GM12878 (cell line): ENCODE data around the gene NPW. TPM values are rescaled to one million over a fixed set of nuclear protein-coding genes. Genes with fewer than 3 reads are reported as not detected.

Experiments used
- CBFB ChIP-seq: IDR thresholded peaks from 2 replicates; pipeline ENCODE4 v1.6.1; 2016; ENCODE audit warnings: antibody characterized with exemption, low read depth
- CREB1 ChIP-seq: IDR thresholded peaks from 2 replicates; pipeline ENCODE4 v1.6.1; 2012; ENCODE audit warnings: low read depth, mild to moderate bottlenecking, inconsistent platforms
- EGR1 ChIP-seq, 2 experiments: IDR thresholded peaks; 1 replicate in 1 of 2; 2 replicates in 1 of 2; pipeline ENCODE4 v1.6.1; 2011 to 2012; ENCODE audit warnings: low read depth in 2 of 2, low read length in 2 of 2, borderline replicate concordance in 1 of 2, mild to moderate bottlenecking in 1 of 2, moderate library complexity in 1 of 2
- EP300 ChIP-seq, 2 experiments: fragments of 150-350 bp in 1 of 2; IDR thresholded peaks; 2 replicates each; pipeline ENCODE4 v1.6.1; 2011 to 2012; ENCODE audit warnings: low read depth in 2 of 2, low read length in 2 of 2, borderline replicate concordance in 1 of 2, improper control_type of control experiment in 1 of 2, inconsistent platforms in 1 of 2; ENCODE audit not compliant: control insufficient read depth in 1 of 2
- ESRRA ChIP-seq: IDR thresholded peaks from 2 replicates; pipeline ENCODE4 v1.6.1; 2012; ENCODE audit warnings: mild to moderate bottlenecking, low read length, improper control_type of control experiment
- GABPA ChIP-seq: IDR thresholded peaks from 2 replicates; pipeline ENCODE4 v1.6.1; 2014; ENCODE audit warnings: antibody characterized with exemption, low read depth, mild to moderate bottlenecking, inconsistent platforms
- GATAD2B ChIP-seq: fragments of 450-650 bp; conservative IDR thresholded peaks from 2 replicates; pipeline ENCODE4 v1.6.1; 2017; ENCODE audit warnings: low read depth, mild to moderate bottlenecking, moderate library complexity
- HCFC1 ChIP-seq: fragments of 150-350 bp; IDR thresholded peaks from 2 replicates; pipeline ENCODE4 v1.6.1; 2014; ENCODE audit warnings: low read length
- HDAC6 ChIP-seq: fragments of 200-600 bp; sonication (generic); IDR thresholded peaks from one replicate; pipeline ENCODE4 v1.8.0; 2017; ENCODE audit warnings: antibody characterized with exemption; ENCODE audit not compliant: unreplicated experiment
- HDGF ChIP-seq: fragments of 450-650 bp; IDR thresholded peaks from 2 replicates; pipeline ENCODE4 v1.6.1; 2016; ENCODE audit warnings: antibody characterized with exemption
- IKZF2 ChIP-seq, 2 experiments: fragments of 450-650 bp; IDR thresholded peaks; 2 replicates each; pipeline ENCODE4 v1.6.1; 2017; ENCODE audit warnings: mild to moderate bottlenecking in 2 of 2, moderate library complexity in 2 of 2
- KAT2A ChIP-seq: conservative IDR thresholded peaks from 2 replicates; pipeline ENCODE4 v1.6.1; 2011; ENCODE audit warnings: low read depth, low read length; ENCODE audit not compliant: control insufficient read depth
- LARP7 ChIP-seq: fragments of 450-650 bp; IDR thresholded peaks from 2 replicates; pipeline ENCODE4 v1.6.1; 2017; ENCODE audit warnings: mild to moderate bottlenecking
- MEF2B ChIP-seq: fragments of 450-650 bp; IDR thresholded peaks from 2 replicates; pipeline ENCODE4 v1.6.1; 2018; ENCODE audit warnings: mild to moderate bottlenecking, moderate library complexity; ENCODE audit not compliant: partially characterized antibody, poor library complexity, severe bottlenecking
- PAX8 ChIP-seq: fragments of 450-650 bp; IDR thresholded peaks from 2 replicates; pipeline ENCODE4 v1.6.1; 2017; ENCODE audit warnings: mild to moderate bottlenecking, moderate library complexity
- POLR2AphosphoS5 ChIP-seq: IDR thresholded peaks from 2 replicates; pipeline ENCODE4 v1.6.1; 2011; ENCODE audit warnings: mild to moderate bottlenecking, low read length, inconsistent platforms
- RFX5 ChIP-seq: IDR thresholded peaks from 2 replicates; pipeline ENCODE4 v1.6.1; 2011; ENCODE audit warnings: low read depth, low read length, improper control_type of control experiment
- SIX5 ChIP-seq: IDR thresholded peaks from 2 replicates; pipeline ENCODE4 v1.6.1; 2011; ENCODE audit warnings: mild to moderate bottlenecking, low read depth, low read length, moderate library complexity; ENCODE audit not compliant: severe bottlenecking
- SMAD5 ChIP-seq: IDR thresholded peaks from 2 replicates; pipeline ENCODE4 v1.6.1; 2016; ENCODE audit warnings: antibody characterized with exemption, low read depth
- SPI1 ChIP-seq: IDR thresholded peaks from 2 replicates; pipeline ENCODE4 v1.6.1; 2011; ENCODE audit warnings: low read depth, mild to moderate bottlenecking, low read length, moderate library complexity, borderline replicate concordance; ENCODE audit not compliant: insufficient read depth
- TAF1 ChIP-seq: IDR thresholded peaks from 2 replicates; pipeline ENCODE4 v1.6.1; 2011; ENCODE audit warnings: mild to moderate bottlenecking, low read depth, low read length, borderline replicate concordance
- YY1 ChIP-seq: IDR thresholded peaks from 2 replicates; pipeline ENCODE4 v1.6.1; 2011; ENCODE audit warnings: low read depth, mild to moderate bottlenecking, low read length
- polyA plus RNA-seq, 11 experiments: library from polyadenylated mRNA; depleted of rRNA in 4 of 11; unstranded in 6 of 11; stranded (reverse) in 5 of 11; fragments of >200 nt; fragmentation: Nextera tagmentation in 4 of 11; fragmentation: Illumina TruSeq in 1 of 11; extraction: Ambion mirVana in 4 of 11; extraction: Trizol in 1 of 11; gene quantifications; 1 replicate in 1 of 11; 2 replicates in 10 of 11; pipeline versions ENCODE4 v1.2.1 to v1.2.3, GENCODE V29; 2011 to 2016; ENCODE audit warnings: inconsistent platforms in 2 of 11, missing spikeins in 2 of 11, low read depth in 1 of 11
- total RNA-seq, 4 experiments: library from RNA; depleted of rRNA in 3 of 4; stranded (reverse); fragments of >200 nt in 3 of 4; fragmentation: Illumina TruSeq in 1 of 4; extraction: Trizol in 1 of 4; gene quantifications; 2 replicates each; pipeline versions ENCODE4 v1.2.1 to v1.2.3, GENCODE V29; 2013 to 2021
- TF ChIP-seq, protein P1 (sequence below): fragments of 450-650 bp; IDR thresholded peaks from 2 replicates; pipeline ENCODE4 v1.6.1; 2017; ENCODE audit warnings: borderline replicate concordance
- TF ChIP-seq, protein P2 (sequence below): IDR thresholded peaks from 2 replicates; pipeline ENCODE4 v1.6.1; 2012; ENCODE audit warnings: low read depth, low read length, improper control_type of control experiment
- TF ChIP-seq, protein P3 (sequence below): fragments of 450-650 bp; IDR thresholded peaks from 2 replicates; pipeline ENCODE4 v1.6.1; 2017; ENCODE audit warnings: low read depth, mild to moderate bottlenecking, moderate library complexity
- TF ChIP-seq, protein P4 (sequence below): fragments of 450-650 bp; conservative IDR thresholded peaks from 2 replicates; pipeline ENCODE4 v1.6.1; 2017; ENCODE audit warnings: mild to moderate bottlenecking, moderate library complexity

NPW gene
- total and polyA plus RNA-seq, 10 of the 15 experiments (the other 5 are each of a cell fraction or from before 2014, with no cell fraction given): 0.23 to 2.5 (median 0.98) TPM; not detected in 4

DNA sequence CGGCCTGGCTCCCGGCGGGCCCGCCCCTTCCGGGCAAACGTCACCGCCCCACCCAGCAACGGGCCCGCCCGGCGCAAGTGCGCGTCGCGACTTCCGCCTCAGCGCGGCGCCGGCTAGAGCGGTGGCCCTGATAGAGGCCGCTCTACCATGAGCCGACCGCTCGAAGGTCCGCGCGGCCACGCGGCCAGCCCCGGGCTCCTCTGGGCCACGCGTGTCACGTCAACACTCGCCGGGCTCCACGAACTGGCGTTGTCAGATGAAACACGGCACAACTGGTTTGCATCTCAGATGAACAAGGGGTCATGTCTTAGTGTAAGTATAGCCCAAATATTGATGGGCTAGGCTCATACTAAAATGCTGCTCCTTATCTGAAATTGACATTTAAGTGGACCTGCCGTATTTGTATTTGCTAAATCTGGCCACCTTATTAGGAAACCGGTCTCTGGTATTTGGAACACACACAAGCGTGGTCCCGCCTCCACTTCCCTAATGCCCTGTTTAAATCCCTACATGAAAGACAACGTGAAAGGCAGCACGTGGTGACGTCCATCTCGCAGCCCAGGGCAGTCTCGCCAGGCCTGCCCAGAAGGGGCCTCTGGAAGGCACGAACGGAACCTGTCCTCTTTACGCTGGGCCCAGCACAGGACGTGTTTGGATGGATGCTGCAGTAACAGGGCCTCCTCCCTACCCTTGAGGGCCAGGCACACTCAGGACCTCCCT lies 9.6 kb upstream of the NPW start, which contains the start of gene ZNF598 (continued):
- TF ChIP-seq ESRRA (no peak), MEF2B (peak; percentile 19), SPI1 (peak; percentile 49; the same call in 1 of the 2 replicates), GATAD2B (0 out of 2 replicates have a peak, but pooled peaks have one; percentile 55), EGR1 (IDR thresholded peaks at IDR 0.05; ENCODE audit: borderline replicate concordance in 1 of 2, low read depth in 2 of 2, low read length in 2 of 2) (peak in 1 of 2 experiments; percentile 70; a peak in 1 of 3 replicates), PAX8 (no peak), HDAC6 (no peak), SMAD5 (peak; percentile 47; the same call in 1 of the 2 replicates), IKZF2 (IDR thresholded peaks at IDR 0.05) (peak in 1 of 2 experiments; percentile 36; a peak in 1 of 4 replicates), LARP7 (peak; percentile 46), POLR2AphosphoS5 (peak; percentile 87), RFX5 (no peak), SIX5 (peak; percentile 42), YY1 (peak; percentile 67), KAT2A (no peak), EP300 (IDR thresholded peaks at IDR 0.05; ENCODE audit: borderline replicate concordance in 1 of 2, control insufficient read depth in 1 of 2, low read depth in 2 of 2, low read length in 2 of 2) (no peak), HCFC1 (peak; percentile 76), TAF1 (peak; percentile 59; the same call in 1 of the 2 replicates), CBFB (peak; percentile 67), GABPA (peak; percentile 87), CREB1 (peak; percentile 87), HDGF (0 out of 2 replicates have a peak, but pooled peaks have one; percentile 27)
- TF ChIP-seq, protein P1, sequence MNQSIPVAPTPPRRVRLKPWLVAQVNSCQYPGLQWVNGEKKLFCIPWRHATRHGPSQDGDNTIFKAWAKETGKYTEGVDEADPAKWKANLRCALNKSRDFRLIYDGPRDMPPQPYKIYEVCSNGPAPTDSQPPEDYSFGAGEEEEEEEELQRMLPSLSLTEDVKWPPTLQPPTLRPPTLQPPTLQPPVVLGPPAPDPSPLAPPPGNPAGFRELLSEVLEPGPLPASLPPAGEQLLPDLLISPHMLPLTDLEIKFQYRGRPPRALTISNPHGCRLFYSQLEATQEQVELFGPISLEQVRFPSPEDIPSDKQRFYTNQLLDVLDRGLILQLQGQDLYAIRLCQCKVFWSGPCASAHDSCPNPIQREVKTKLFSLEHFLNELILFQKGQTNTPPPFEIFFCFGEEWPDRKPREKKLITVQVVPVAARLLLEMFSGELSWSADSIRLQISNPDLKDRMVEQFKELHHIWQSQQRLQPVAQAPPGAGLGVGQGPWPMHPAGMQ: no peak
- TF ChIP-seq, protein P2, sequence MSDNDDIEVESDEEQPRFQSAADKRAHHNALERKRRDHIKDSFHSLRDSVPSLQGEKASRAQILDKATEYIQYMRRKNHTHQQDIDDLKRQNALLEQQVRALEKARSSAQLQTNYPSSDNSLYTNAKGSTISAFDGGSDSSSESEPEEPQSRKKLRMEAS: peak; percentile 48
- TF ChIP-seq, protein P3, sequence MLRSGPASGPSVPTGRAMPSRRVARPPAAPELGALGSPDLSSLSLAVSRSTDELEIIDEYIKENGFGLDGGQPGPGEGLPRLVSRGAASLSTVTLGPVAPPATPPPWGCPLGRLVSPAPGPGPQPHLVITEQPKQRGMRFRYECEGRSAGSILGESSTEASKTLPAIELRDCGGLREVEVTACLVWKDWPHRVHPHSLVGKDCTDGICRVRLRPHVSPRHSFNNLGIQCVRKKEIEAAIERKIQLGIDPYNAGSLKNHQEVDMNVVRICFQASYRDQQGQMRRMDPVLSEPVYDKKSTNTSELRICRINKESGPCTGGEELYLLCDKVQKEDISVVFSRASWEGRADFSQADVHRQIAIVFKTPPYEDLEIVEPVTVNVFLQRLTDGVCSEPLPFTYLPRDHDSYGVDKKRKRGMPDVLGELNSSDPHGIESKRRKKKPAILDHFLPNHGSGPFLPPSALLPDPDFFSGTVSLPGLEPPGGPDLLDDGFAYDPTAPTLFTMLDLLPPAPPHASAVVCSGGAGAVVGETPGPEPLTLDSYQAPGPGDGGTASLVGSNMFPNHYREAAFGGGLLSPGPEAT: 0 out of 2 replicates have a peak, but pooled peaks have one; percentile 49
- TF ChIP-seq, protein P4, sequence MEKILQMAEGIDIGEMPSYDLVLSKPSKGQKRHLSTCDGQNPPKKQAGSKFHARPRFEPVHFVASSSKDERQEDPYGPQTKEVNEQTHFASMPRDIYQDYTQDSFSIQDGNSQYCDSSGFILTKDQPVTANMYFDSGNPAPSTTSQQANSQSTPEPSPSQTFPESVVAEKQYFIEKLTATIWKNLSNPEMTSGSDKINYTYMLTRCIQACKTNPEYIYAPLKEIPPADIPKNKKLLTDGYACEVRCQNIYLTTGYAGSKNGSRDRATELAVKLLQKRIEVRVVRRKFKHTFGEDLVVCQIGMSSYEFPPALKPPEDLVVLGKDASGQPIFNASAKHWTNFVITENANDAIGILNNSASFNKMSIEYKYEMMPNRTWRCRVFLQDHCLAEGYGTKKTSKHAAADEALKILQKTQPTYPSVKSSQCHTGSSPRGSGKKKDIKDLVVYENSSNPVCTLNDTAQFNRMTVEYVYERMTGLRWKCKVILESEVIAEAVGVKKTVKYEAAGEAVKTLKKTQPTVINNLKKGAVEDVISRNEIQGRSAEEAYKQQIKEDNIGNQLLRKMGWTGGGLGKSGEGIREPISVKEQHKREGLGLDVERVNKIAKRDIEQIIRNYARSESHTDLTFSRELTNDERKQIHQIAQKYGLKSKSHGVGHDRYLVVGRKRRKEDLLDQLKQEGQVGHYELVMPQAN: peak; percentile 77; the same call in 1 of the 2 replicates
